ENCODE measurements around the gene LYSMD4. TPM values are rescaled to one million over a fixed set of nuclear protein-coding genes. Genes with fewer than 3 reads are reported as not detected.
"Not testable (repeated sequence)": the region's sequence is repeated elsewhere in the genome, so short reads cannot be mapped to it uniquely, and the experiment has no call there.

LYSMD4 gene
- total RNA-seq, 1 donor from 2014 or later, result not detected

DNA sequence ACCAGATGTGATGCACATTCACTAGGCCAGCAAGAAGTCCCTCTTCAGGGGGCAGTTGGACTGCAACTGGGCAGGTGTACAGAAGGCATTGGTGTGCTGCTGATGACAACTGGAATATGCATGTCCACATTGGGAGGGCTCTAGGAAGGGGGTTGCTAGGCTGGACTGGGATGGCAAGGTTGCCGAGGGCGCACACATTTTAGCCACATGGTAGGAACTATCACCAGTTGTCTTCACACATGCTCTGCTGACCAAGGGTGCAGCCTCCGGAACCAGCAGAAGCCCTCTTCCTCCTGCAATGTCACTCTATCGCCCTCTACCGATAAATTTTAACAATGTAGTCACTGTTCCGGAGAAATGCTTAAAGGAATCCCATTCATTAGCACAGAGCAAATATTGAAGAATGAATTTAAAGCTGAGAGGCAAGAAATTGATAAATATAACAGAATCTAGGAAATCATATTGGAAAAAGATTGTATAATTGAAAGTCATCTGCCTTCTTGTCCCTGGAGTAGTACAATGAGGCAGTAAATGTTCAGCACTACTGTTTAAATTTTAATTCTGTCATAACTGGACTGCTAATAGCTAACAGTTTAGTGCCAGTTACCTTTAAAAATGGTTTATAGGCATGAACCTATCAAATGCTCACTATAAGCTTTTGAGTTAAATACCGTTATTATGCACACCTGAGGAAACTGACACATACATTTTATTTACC is 22.6 kb upstream of the LYSMD4 start:
- no peaks in the 10 kb centered on the region for H3K4me1 ChIP-seq
- H3K9me3 ChIP-seq, result no peaks in the 10 kb centered on the region
- DNase-seq (ENCODE audit: low spot score in 2 of 2), result no peak
- no peak overlapping the region for H3K27ac ChIP-seq
- TF ChIP-seq, protein P1, sequence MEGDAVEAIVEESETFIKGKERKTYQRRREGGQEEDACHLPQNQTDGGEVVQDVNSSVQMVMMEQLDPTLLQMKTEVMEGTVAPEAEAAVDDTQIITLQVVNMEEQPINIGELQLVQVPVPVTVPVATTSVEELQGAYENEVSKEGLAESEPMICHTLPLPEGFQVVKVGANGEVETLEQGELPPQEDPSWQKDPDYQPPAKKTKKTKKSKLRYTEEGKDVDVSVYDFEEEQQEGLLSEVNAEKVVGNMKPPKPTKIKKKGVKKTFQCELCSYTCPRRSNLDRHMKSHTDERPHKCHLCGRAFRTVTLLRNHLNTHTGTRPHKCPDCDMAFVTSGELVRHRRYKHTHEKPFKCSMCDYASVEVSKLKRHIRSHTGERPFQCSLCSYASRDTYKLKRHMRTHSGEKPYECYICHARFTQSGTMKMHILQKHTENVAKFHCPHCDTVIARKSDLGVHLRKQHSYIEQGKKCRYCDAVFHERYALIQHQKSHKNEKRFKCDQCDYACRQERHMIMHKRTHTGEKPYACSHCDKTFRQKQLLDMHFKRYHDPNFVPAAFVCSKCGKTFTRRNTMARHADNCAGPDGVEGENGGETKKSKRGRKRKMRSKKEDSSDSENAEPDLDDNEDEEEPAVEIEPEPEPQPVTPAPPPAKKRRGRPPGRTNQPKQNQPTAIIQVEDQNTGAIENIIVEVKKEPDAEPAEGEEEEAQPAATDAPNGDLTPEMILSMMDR (IDR thresholded peaks at IDR 0.05), result peak; percentile 52 to 87 (median 74)
- intact Hi-C loops (cut with DNase I), result loop anchor here (1.0 kb wide), 1 partner anchor 483 kb away; no protein-coding TSS in a partner anchor
- no peaks in the 10 kb centered on the region for H3K36me3 ChIP-seq
- no peaks in the 10 kb centered on the region for H3K27me3 ChIP-seq
- H3K4me3 ChIP-seq, result no peak overlapping the region

DNA sequence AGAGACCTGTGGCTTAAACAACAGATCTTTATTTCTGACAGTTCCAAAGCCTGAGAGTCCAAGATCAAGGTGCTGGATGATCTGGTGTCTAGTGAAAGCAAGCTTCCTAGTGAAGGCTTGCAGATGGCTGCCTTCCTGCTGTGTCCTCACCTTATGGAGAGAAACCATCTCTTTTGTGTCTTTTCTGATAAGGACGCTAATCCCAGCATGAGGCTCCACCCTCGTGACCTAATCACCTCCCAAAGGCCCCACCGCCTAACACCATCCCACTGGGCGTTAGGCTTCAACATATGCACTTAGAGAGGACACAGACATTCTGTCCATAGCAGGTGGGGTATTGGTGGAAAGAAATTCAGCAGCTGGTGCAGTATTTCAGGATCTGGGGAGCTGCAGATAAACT is 19.8 kb upstream of the LYSMD4 start:
- Histone ChIP-seq H3K4me3 (no peak overlapping the region), H3K27me3 (no peaks in the 10 kb centered on the region), H3K36me3 (no peaks in the 10 kb centered on the region), H3K9me3 (no peaks in the 10 kb centered on the region), H3K27ac (no peak overlapping the region), H3K4me1 (no peaks in the 10 kb centered on the region)
- TF ChIP-seq, protein P1 (IDR thresholded peaks at IDR 0.05), result no peak
- intact Hi-C loops (cut with DNase I), result no loop called here
- DNase-seq (ENCODE audit: low spot score in 2 of 2), result no peak

DNA sequence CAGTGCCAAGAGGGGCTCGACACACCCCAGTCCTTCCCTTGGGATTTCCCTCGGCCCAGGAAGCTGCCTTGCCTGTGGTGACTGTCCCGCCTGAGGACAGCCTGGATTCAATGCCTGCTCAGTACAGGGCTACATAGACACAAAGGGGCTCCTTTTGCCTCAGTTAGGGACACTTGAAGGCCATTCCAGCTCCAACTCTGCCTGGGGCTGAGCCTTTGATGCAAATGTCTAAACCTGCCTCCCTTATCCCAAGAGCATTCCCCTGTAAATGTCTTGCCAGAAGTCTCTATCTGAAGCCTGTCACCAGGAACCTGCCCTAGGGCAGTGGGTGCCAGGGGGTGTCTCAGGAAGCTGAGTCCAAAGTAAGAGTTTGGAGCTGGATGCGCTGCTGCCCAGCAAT is 19.3 kb upstream of the LYSMD4 start:
- no peaks in the 10 kb centered on the region for H3K27me3 ChIP-seq
- H3K4me1 ChIP-seq, result no peaks in the 10 kb centered on the region
- H3K4me3 ChIP-seq, result no peak overlapping the region
- DNase-seq (ENCODE audit: low spot score in 2 of 2), result no peak
- H3K36me3 ChIP-seq, result no peaks in the 10 kb centered on the region
- no peaks in the 10 kb centered on the region for H3K9me3 ChIP-seq
- H3K27ac ChIP-seq, result no peak overlapping the region
- TF ChIP-seq, protein P1 (IDR thresholded peaks at IDR 0.05), result no peak
- intact Hi-C loops (cut with DNase I), result no loop called here

DNA sequence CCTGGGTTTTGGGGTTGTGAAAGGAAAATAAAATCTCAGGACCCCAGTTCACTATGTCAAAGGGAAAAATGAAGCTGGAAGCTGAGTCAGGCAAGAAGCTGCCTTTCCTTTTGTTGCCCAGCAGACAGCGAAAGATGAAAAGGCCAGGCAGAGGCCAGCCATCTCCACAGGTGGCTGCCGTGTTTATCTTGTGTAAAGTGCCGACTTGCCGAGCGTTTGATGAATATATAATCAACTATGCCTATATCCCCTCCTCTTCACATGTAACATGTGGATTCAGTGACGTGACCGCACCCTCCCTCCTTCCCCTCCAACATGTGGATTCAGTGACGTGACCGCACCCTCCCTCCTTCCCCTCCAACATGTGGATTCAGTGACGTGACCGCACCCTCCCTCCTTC is 17.1 kb upstream of the LYSMD4 start:
- H3K9me3 ChIP-seq; H3K27me3 ChIP-seq; H3K4me3 ChIP-seq; intact Hi-C loops (cut with DNase I); H3K36me3 ChIP-seq; DNase-seq (ENCODE audit: low spot score in 2 of 2); H3K27ac ChIP-seq; H3K4me1 ChIP-seq: not testable (repeated sequence)

DNA sequence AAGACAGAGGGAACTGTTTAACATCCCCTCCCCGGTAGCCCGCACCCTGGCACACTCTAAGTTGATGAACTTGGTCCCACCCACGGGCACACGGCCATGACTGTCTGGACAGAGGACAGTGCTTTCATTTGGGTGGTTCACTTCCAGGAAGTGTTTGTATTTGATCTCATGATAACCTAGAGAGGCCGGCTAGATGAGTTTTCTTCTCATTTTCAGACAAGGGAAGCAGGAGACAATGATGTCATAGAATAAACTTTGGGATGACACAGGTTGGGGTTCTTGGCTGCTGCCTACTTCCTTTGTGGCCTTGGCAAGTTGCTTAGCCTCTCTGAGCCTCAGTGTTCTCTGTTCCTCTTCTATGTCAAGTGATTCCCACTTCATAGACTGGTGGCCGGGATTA is 16.1 kb upstream of the LYSMD4 start:
- Histone ChIP-seq H3K4me3 (no peak overlapping the region), H3K9me3 (no peaks in the 10 kb centered on the region), H3K4me1 (no peaks in the 10 kb centered on the region), H3K27me3 (no peaks in the 10 kb centered on the region), H3K27ac (no peak overlapping the region), H3K36me3 (no peaks in the 10 kb centered on the region)
- intact Hi-C loops (cut with DNase I), result no loop called here
- no peak for DNase-seq (ENCODE audit: low spot score in 2 of 2)
- TF ChIP-seq, protein P1 (IDR thresholded peaks at IDR 0.05), result no peak

DNA sequence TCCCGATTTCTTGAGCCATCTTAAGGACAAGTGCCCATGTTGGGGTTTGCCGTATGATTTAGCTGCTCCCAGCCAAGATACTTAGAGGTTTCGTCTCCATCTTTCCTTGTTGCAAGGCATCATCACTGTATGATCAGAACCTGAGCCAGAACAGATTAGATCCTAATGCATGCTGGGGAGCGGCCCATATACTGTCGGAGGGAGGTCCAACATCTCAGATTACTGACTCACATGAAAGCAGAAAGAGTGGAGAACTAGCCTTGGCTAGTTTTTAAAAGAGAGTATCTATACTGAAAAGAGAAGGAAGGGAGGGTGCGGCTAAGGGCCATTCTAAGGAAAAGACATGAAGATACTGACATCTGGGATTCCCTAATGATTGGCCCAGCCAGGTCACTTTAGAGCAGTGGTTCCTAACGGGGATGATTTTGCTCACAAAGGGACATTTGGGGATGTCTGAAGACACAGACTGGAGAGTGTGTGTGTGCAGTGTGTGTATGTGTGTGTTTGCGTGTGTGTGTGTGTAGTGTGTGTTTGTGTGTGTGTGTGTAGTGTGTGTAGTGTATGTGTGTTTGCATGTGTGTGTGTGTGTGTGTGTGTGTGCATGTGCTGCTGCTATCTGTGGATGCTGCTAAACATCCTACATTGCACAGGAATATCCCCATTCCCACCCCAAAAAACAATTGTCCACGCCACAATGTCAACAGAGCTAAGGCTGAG is 12.3 kb upstream of the LYSMD4 start:
- Histone ChIP-seq H3K4me3 (no peak overlapping the region), H3K4me1 (no peaks in the 10 kb centered on the region), H3K27me3 (no peaks in the 10 kb centered on the region), H3K36me3 (no peaks in the 10 kb centered on the region), H3K9me3 (no peaks in the 10 kb centered on the region), H3K27ac (no peak overlapping the region)
- intact Hi-C loops (cut with DNase I), result no loop called here
- TF ChIP-seq, protein P1 (IDR thresholded peaks at IDR 0.05), result no peak
- no peak for DNase-seq (ENCODE audit: low spot score in 2 of 2)
